RCC 7860 (cell line): ENCODE measurements around the gene GALK1.
"Not testable (repeated sequence)": the region's sequence is repeated elsewhere in the genome, so short reads cannot be mapped to it uniquely, and the experiment has no call there.

Experiments
- DNase-seq: peaks from one replicate; pipeline ENCODE4 v3.0.0-alpha.2; 2015; ENCODE audit warnings: low spot score
- FAIRE-seq: peaks from 2 replicates; lab custom pipeline; 2012; peaks lifted over from hg19 to GRCh38; lab: Jason Lieb, UNC

Gene GALK1

DNA sequence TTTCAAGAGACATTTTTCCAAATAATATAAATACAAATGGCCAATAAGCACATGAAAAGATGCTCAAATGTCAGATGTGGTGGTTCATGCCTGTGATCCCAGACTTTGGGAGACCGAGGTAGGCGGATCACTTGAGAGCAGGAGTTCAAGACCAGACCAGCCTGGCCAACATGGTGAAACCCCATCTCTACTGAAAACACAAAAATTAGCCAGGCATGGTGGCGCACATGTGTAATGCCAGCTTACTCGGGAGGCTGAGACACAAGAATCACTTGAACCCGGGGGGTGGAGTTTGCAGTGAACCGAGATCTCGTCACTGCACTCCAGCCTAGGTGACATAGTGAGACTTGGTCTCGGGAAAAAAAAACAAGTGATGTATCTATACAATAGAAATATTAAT lies 2.9 kb upstream of the GALK1 start:
- no peak for DNase-seq
- FAIRE-seq, result no peak

DNA sequence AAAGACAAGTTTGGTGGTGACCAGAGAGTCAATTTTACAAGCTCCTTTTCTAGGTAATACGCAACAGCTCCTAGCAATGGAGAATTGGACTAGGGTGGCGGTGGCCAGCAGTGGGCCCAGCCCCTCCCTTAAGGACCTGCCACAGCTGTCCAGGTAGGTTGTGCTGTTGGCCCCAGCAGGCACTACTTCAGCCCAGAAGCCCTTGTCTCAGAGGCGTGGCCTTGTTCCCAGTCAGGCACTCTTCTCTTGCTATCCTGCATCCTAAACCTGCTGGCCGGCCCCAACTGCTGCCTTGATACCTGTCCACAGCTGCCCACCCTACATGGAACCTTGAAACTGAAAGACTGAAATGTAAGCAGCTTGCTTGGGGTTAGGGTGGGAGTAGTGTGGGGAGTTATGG lies 989 bp upstream of the GALK1 start:
- no peak for DNase-seq
- no peak for FAIRE-seq

DNA sequence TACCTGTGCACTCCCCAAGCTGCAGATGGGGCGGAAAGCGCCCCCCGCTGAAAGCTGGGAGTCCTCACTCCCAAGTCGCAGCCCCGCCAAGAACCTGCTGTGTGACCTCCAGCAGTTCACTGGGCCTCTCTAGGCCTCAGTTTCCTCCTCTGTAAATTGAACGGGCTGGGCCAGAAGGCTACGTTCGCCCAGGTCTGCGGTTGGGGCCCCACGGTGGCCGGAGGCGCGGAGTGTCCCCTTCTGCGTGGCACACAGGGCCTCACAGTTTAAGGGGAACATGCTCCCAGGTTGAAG lies 628 bp downstream of the GALK1 start:
- DNase-seq (no peak), FAIRE-seq (no peak)

DNA sequence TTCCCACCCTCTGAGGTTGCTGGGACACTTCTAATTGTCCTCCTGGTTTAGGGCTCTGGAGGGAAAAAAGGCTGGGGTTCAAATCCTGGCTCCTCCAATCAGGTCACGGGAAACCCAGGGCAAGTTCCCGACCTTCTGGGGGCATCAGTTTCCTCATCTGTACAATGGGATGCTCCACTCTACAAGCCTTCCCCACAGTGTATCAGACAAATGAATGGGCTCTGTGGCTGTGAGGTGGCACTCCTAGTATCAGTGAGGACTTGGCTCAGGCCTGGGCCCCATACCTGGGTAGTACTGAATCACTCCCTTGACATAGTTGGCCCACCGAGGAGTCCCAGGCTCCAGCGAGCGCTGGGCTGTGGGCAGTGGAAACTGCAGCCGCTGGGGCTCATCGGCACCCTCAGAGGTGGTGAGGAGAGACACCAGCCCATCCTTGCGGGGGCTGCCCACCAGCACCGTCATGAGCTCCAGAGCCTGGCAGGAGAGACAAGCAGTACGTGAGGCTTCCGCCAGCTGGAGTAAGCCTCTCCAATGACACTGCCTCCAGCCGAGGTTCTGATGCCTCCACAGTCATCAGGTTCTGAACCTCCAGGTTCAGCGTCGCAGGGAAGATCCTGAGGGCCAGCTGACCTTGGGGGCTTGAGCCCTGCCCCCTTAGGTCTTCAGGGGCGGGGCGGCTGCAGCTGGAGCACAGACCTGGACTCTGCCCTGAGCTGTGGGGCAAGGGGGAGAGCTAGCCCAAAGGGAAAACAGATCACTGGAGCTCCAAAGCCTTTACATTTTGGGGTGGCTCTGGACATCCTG lies 1.2 kb downstream of the GALK1 start:
- FAIRE-seq (no peak), DNase-seq (no peak)

DNA sequence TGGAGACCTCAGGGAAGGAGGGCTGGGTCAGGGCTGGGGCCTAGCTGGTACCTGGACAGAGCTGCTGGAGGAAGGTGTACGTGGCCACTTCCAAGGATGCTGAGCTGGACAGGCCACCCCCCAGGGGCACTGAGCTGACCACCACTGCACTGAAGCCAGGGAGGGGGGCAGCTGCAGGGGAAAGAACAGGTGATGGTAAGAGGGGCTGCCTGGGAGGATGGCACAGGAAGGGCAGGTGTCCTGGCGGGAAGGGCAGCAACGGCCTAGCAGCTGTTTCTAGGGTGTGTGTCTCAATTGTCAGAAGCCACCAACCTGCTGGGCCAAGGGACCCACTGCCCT lies 1.8 kb downstream of the GALK1 start:
- DNase-seq (no peak), FAIRE-seq (no peak)

- FAIRE-seq (no peak), DNase-seq (no peak)
Measured at GRCh38 chr17:75762513-75763268, 2.3 kb downstream of the GALK1 start.

GRCh38 chr17:75759978-75760640 lies 4.9 kb downstream of the GALK1 start:
- FAIRE-seq, DNase-seq: not testable (repeated sequence)

DNA sequence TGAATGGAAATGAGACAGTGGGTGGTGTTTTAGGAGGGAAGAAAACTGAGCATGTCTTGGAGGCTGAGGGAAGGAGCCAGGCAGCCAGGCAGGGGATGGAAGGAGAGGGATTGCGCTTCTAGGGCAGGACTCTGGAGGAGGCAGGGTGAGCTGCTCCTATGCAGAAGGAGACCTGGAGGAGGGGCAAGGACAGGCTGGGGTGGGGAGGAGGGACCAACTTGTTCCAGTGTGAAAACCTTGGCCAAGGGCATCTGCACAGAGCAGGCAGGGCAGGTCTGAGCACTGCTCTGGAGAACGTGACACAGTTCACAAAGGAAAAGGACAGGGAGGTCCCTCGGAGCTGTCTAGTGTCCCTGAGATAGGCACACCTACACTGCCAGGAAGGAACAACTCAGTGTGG lies 5.5 kb downstream of the GALK1 start:
- FAIRE-seq, result no peak
- no peak for DNase-seq

DNA sequence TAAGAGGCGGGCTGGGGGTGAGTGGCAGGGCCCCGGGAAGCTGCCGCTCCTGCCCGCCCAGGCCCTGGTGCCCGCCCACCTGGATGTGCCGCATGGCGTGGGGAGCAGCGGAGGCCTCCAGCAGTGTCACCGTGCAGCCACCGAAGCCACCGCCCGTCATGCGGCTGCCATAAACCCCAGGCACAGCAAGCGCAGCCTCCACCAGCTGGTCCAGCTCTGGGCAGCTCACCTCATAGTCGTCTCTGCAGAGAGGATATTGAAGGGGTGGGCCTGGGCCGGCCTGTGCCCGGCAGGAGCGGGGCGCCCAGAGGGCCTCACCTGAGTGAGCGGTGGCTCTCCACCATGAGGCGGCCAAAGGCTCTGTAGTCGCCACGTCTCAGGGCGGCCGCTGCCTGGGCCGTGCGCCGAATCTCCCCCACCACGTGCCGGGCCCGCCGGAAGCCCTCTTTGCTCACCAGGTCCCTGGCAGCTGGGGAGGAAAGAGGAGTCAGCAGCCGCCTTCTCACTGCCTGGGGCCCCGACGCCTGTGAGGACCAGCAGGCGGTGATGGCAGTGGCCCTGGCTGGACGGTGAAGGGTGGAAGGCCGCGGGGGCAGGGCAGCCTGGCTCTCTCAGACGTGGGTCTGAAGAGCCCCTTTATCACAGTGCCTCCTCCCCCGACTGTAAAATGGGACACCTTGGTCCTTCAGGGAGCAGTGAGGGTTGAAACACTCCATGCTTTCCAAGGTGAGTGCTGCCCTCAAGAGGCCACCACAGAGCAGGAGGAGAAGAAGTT lies 6.7 kb downstream of the GALK1 start:
- DNase-seq, result no peak
- no peak for FAIRE-seq

GRCh38 chr17:75757086-75757681 lies 7.8 kb downstream of the GALK1 start:
- DNase-seq (no peak), FAIRE-seq (no peak)

DNA sequence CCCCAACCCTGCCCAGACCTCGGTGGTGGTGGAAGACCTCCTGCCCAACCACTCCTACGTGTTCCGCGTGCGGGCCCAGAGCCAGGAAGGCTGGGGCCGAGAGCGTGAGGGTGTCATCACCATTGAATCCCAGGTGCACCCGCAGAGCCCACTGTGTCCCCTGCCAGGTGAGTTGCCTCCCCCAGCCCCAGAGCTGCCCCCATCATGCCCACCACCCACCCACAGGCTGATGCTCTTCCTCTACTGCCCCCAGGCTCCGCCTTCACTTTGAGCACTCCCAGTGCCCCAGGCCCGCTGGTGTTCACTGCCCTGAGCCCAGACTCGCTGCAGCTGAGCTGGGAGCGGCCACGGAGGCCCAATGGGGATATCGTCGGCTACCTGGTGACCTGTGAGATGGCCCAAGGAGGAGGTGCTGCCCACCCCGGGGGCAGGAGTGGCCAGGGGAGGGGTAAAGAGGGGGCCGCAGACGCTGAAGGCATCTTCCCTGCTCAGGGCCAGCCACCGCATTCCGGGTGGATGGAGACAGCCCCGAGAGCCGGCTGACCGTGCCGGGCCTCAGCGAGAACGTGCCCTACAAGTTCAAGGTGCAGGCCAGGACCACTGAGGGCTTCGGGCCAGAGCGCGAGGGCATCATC lies 8.4 kb downstream of the GALK1 start:
- DNase-seq, result no peak
- FAIRE-seq, result no peak

DNA sequence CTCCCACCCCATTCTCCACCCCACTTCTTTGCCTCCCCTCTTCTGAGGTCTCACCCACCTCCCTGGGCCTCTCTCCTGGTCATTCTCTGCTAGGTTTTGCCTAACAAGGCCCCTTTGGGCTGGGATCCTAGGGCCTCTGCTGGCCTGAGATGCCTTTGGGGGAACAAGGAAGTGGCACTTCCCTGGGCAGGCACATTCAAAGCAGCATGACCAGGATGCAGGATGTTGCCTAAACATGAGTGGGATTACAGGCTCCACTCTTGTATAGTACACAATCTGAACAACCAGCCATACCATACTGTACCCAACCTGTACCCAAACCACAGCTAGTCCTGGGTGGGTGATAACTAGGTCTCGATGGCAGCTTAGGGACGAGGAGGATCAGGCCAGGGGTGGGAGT lies 9.0 kb downstream of the GALK1 start:
- DNase-seq, result no peak
- no peak for FAIRE-seq

DNA sequence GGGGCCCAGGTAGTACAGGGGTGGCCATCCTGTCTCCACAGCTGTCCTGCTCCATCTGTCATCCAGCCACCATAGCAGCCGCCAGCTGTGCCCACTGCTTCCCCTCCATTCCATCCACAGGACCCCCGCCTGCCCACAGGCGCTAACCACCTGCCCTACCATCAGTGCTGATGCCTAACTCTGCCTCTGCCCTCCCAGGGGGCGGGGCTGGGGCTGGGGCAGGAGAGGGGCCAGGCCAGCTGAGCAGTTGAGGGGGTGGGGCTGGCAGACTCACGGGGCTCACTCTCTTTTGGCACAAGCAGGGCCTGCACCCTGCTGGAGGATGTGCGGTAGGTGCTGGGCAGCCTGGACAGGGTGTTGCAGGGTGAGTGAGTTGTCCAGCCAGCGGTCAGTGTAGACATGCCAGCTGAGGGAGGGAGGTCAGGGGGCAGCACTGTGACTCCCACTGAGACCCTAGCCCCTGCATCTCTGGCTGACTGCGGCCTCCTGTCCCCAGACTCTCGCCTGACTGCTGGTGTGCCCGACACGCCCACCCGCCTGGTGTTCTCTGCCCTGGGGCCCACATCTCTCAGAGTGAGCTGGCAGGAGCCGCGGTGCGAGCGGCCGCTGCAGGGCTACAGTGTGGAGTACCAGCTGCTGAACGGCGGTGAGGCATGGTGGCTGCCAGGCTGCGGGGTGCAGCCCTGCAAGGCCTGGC lies 9.6 kb downstream of the GALK1 start:
- FAIRE-seq (no peak), DNase-seq (no peak)

DNA sequence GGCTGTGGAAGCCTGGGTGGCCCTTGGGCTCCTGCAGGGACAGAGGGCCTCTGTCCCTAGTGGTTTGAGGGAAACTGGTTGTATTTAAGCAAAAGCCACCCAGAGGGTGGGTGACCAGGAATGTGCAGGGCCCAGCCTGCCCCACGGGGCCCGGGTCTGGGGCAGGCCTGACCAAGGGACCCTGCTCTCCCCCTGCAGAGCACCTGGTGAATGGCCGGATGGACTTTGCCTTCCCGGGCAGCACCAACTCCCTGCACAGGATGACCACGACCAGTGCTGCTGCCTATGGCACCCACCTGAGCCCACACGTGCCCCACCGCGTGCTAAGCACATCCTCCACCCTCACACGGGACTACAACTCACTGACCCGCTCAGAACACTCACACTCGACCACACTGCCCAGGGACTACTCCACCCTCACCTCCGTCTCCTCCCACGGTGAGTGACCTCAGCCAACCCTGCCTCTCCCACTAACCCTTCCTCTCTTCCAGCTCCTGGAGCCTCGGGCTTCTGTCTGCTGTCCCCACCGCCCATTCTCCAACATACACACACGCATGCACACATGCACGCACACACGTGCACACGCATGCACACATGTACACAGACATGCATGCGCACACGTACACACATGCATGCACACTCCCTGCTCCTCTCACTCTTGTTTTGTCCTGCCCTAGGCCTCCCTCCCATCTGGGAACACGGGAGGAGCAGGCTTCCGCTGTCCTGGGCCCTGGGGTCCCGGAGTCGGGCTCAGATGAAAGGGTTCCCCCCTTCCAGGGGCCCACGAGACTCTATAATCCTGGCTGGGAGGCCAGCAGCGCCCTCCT lies 10.4 kb downstream of the GALK1 start:
- DNase-seq (peak; percentile 18), FAIRE-seq (no peak)

DNA sequence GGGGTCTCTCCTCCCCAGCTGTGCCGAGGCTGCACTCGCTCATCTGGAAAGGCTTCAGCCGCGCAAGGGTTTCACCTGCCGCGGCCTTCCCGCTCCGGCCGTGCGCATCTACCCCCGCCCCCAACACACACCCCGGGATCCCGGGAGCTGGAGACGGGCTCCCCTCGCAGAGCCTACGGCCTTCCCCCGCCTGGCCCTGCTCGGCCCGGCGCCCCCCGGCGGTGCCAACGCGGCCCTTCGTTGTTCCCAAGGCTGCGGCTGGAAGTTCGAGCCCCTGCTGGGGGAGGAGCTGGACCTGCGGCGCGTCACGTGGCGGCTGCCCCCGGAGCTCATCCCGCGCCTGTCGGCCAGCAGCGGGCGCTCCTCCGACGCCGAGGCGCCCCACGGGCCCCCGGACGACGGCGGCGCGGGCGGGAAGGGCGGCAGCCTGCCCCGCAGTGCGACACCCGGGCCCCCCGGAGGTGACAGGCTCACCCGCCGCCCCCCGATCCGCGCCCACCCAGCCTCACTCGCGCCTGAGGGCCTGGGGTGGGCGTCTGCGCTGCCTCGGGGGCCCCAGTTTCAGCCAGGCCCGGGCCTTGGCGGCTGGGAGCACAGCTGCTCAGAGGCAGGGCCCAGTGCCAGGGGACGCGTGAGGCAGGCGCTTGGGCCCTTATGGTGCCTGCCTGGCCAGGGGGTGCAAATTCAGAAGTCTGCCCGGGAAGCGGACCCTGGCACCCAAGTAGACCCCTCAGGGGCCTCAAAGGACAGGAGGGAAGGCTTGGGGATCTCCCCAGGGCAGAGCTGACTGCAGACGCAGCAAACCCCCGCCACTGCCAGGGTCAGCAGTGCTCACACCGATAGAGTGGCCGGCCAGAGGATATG lies 11.2 kb downstream of the GALK1 start:
- FAIRE-seq (no peak), DNase-seq (no peak)

DNA sequence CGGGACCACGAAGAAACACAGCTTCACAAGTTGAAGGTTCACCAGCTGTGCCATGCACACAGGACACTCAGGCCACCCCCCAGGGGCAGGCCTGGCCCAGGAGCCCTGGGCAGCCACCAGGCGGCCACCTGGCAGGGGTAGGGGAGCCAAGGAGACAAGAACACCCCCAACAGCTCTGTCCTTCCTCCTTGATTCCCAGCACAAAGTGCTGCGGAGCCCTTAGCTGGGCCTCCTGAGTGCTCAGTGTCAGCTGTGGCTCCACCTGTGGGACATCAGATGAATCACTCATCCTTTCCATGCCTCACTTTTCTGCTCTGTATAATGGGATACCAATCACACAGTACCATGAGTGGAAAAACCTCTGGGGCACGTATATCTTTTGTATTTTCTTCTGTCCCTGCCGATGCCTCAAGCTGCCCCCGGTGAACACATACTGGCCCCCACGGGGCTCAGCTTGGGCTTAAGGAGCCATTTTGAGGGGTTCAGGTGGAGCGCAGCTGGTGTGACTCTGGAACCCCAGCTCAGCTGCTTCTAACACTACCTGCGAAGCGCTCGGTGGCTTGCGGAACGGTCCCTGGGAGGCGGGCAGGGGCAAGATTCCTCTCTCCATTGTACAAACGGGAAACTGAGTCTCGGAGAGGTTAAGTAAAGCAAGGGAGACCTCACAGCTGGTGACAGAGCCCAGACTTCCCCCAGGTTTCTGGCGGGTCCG lies 12.0 kb downstream of the GALK1 start:
- FAIRE-seq, result no peak

DNA sequence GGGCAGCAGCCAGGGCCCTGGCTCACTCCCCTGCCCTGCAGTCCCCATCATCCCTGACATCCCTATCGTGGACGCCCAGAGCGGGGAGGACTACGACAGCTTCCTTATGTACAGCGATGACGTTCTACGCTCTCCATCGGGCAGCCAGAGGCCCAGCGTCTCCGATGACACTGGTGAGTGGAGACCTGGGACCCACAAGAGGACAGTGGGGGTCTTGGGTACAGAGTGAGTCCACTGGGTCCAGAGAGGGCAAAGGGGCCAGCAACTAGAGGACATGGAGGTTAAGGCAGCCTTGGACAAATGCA lies 12.6 kb downstream of the GALK1 start:
- no peak for DNase-seq
- no peak for FAIRE-seq

More for the DNA sequence above, 12.0 kb downstream of the GALK1 start:
- DNase-seq, result no peak
